HG02642 (cell line): Measurements from ENCODE around the gene UBALD2.
"Not testable (repeated sequence)": the region's sequence is repeated elsewhere in the genome, so short reads cannot be mapped to it uniquely, and the experiment has no call there.

Source experiments
- ATAC-seq: cut with Tn5 transposase; IDR thresholded peaks from one replicate; pipeline ENCODE4 v1.9.1; 2021; ENCODE audit warnings: mild to moderate bottlenecking; ENCODE audit not compliant: unreplicated experiment, poor library complexity

UBALD2 gene

GRCh38 chr17:76264755-76265623, at the start of gene UBALD2:
Gene UBALD2 (plus strand): TSS chr17:76265348. CDS start chr17:76265506, 158 bp downstream.
- ATAC-seq, result peak; percentile 80

GRCh38 chr17:76217081-76217480, 48.1 kb upstream of the UBALD2 start:
- no peak for ATAC-seq

DNA sequence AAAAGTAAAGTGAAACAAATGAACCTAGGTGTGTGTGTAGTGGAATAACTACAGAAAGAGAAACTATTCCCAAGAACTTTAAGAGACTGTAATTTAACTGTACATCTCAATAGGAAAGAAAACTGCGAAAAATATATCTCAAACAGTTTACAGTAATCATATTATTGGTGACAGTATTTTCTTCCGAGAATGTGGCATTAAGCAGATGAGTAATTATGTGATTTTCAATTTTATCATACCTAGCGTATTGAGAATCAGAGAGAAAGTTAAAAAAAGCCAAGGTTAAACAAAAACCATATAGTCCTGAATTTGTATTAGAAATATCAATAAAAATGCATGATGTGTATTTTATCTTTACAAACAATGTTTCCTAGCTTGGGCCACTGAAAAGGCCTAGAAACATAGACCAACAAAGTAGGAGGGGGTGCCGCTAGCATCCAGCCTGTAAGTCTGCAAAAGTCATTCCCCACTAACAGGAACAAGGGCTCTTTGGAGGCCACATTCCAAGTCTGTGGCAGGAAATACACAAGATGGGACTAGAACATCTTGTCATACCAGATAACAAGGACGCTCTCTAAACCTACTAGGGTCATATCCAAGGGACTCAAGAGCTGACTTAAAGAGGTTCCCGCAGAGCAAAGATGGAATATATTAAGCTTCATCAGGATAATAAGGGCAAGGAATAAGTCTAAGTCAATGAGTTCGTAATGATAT, 45.3 kb upstream of the UBALD2 start:
- ATAC-seq, result no peak

GRCh38 chr17:76223802-76224201, 41.3 kb upstream of the UBALD2 start:
- no peak for ATAC-seq

DNA sequence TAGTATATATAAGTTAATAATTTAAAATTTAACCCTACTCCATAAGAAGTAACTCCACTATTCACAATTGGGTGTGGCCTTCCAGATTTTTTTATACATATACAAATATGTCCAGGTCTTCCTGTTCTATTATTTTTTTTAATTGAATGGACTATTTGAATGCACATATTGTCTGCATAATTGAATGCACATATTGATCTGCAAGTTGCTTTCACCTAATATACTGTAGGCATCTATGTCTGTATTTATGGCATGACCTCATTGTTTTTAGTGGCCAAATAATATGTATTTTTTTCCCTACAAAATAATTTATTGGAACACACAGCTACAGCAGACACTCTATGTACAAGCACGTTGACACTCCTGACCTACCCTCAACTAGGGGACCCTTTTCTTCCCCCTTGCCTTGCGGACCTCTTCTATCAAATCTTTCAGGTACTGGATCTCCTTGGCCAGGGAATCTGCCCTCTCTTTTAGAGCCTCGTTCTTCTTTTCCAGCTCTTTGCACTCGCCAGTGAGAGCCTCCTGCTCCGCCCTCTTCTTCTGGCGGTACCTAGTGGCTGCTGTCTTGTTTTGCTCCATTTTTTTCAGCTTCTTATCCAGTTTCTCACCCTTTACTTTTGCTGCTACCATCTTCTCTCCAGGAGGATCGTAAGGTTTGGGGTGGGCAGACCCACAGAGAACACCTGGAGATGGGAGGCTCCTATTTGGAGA, 39.6 kb upstream of the UBALD2 start:
- ATAC-seq, result not testable (repeated sequence)

DNA sequence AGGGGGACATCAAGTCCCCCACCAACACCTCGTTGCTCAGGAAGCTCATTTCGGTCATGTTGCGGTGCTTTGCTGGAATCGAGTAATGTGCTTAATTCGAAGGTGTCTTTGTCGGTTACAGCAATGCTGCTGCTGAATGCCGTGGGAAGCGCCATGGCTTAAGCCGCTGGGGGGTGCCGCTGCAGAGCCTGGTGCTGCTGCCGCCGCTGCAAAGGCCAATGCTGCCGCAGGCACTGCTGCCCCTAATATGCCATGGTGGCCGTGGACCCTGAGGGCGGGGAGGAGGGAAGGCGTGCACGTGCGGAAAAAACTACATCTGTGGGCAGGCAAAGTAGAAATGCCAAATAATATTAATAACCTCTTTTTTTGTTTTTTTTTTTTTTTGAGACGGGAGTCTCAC, 38.4 kb upstream of the UBALD2 start:
- not testable (repeated sequence) for ATAC-seq

DNA sequence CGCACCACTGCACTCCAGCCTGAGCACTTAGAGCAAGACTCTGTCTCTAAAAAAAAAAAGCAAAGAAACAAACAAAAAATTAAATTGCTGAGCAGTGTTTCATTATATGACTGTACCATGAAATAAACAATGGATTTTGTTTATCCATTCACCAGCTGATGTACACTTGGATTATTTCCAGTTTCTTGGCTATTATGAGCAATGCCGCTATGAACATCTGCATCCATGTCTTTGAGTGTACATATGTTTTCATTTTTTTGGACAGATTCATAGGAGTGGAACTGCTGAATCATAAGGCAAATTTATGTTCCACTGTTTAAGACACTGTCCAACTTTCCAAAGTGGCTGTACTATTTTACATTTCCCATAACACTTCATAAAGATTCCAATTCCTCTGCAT, 32.8 kb upstream of the UBALD2 start:
- ATAC-seq, result no peak

- no peak for ATAC-seq
These were observed 31.4 kb upstream of the UBALD2 start for GRCh38 chr17:76233588-76234353.

DNA sequence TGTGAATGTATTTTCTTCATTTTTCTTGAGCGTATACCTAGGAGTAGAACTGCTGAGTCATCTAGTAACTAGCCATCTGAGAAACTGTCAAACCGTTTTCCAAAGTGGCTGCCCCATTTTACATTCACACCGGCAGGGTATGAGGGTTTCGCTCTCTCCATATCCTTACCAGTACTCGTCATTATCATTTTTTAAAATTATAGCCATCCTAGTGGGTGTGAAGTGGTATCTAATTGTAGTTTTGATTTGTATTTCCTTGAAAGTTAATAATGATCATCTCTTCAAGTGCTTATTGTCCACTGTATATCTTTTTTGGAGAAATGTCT, 30.8 kb upstream of the UBALD2 start:
- ATAC-seq, result no peak

DNA sequence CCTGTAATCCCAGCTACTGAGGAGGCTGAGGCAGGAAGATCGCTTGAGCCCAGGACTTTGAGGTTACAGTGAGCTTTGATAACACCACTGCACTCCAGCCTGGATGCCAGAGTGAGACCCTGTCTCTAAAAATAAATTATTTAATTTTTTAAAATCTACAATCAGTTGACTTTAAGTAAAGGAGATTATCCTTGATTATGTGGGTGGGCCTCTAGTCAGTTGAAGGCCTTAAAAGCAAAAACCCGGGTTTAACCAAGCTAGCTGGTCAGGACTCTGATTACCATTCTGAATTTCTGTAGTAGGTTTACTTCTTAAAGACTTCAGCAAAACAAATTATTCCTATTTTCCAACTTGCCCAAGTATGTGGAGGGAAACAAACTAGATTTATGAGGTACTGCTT, 29.3 kb upstream of the UBALD2 start:
- no peak for ATAC-seq

DNA sequence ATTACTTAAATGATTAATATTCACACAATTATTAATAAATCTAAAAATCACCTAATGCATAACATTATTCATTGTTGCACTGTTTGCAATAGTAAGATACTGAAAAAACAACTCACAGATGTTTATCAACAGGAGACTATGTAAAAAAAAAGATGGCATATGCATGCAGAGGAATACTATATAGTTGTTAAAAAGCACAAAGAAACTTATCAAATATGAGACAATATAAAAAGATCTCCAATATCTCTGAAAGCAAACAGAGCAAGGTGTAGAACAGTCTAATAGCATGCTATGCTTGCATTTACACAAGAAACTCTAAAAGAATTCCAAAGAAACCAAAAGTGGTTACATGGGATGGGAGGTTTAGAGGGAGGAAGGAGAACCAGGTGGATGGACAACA, 28.5 kb upstream of the UBALD2 start:
- no peak for ATAC-seq

DNA sequence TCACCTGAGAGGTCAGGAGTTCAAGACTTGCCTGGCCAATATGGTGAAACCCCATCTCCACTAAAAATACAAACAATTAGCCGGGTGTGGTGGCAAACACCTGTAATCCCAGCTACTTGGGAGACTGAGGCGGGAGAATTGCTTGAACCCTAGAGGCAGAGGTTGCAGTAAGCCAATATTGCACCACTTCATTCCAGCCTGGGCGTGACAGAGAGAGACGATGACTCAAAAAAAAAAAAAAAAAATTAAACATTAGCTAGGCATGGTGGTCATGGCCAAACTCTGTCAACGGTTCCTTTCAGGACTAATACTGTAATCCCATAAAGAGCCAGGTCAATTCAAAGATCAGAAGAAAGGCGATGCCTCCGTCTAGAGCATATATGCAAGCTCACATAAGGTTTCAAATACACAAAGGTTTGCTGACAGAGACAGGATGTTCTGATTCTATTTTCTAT, 27.3 kb upstream of the UBALD2 start:
- ATAC-seq, result no peak

- no peak for ATAC-seq
These were observed 26.2 kb upstream of the UBALD2 start for GRCh38 chr17:76238847-76239537.

GRCh38 chr17:76239538-76240274, 25.4 kb upstream of the UBALD2 start:
- peak; percentile 8 for ATAC-seq

- peak; percentile 73 for ATAC-seq
These were observed 24.5 kb upstream of the UBALD2 start, which contains the start of gene RNF157 for GRCh38 chr17:76240461-76241203. Gene RNF157 (minus strand): TSS chr17:76240493. CDS start chr17:76240240, 253 bp downstream.

- ATAC-seq, result no peak
These were observed 24.0 kb upstream of the UBALD2 start for GRCh38 chr17:76241204-76241538.

DNA sequence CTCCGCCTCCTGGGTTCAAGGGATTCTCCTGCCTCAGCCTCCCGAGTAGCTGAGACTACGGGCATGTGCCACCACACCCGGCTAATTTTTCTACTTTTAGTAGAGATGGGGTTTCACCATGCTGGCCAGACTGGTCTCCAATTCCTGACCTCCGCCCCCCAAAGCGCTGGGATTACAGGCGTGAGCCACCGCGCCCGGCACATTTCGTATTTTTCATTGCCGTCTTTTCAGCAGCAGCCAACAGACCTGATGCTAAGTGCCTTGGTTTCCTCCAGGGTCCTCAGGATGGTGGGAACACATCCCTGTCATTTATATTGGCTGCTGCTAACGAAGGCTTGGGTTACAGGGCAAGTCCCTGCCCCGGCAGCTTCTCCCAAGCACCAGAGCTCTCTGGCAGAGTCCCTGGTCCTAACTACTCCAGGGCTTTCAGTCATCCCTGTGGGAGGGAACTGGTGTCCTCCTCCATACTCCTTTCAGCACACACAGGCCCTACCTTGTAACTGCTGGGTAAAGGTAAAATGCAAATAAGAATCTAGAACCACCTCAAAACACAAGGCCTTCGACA, 23.4 kb upstream of the UBALD2 start:
- no peak for ATAC-seq
